ENCODE results near the gene CCR7. TPM values are rescaled to one million over a fixed set of nuclear protein-coding genes. Genes with fewer than 3 reads are reported as not detected.
"Not testable (repeated sequence)": the region's sequence is repeated elsewhere in the genome, so short reads cannot be mapped to it uniquely, and the experiment has no call there.

Gene CCR7
- total RNA-seq, 1 donor from 2014 or later, result not detected

DNA sequence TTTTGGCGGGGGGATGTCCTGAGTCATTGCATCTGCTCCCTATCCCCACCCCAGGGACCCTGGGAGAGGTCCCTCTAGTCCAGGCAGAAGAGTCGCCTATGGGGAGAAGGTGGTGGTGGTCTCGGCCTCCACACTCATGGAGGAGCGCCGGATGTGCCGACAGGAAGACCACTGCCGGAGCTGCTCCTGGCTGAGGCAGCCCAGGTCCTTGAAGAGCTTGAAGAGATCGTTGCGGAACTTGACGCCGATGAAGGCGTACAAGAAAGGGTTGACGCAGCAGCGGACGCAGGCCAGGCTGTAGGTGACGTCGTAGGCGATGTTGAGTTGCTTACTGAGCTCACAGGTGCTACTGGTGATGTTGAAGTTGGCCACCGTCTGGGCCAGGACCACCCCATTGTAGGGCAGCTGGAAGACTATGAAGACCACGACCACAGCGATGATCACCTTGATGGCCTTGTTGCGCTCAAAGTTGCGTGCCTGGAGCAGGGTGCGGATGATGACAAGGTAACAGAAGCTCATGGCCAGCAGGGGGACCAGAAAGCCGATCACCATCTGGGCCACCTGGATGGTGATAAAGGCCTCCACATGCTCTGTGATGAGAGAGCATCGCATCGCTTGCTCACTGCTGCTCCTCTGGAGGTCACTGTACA is 10.5 kb downstream of the CCR7 start:
- ATAC-seq (no peak), DNase-seq (ENCODE audit: missing footprints) (no peak)
- intact Hi-C loops (cut with DNase I), result loop anchor here (2.0 kb wide), 1 partner anchor 14 kb away; no protein-coding TSS in a partner anchor

DNA sequence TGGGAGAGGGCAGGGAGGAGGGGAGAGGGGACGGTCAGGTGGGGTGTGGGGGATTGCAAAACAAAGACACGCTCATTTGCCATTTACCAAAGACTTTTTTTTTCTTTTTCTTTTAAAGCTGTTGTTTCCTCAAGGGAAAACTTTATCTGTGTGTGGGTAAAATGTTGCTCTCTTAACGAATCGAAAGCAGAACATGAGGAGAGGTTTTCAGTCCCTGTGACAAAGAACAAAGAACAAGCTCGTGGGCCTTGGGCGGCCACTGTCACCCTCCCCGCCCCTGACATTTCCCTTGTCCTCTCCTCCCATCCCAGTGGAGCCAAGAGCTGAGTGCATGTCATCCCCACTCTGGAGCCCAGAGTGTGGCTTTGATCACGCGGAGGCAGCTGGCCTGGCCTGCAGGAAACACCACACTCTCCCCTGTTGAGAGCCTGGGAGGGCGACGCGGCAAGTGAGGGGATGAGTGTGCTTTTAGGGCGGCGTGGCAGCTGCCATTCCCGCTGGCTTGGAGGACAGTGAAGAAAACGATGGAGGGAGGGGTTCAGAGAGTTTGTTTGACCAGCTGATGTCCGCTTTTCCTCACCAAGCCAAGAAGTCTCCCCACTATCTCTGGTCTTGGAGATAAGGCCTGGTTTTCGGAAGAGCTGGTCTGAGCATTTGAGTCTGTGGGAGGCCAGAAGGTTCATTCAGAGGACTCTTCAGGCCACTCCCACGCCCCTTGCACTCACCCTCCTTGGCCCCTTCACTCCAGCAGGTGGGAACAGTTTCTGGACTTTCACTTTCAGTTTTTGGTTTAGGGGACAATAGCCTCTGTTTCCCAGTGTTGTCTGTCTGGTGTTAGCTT is 11.4 kb downstream of the CCR7 start:
- DNase-seq (ENCODE audit: missing footprints), result peak; percentile 89
- ATAC-seq, result peak; percentile 74
- intact Hi-C loops (cut with DNase I), result loop anchor here (2.0 kb wide), 1 partner anchor 13 kb away; no protein-coding TSS in a partner anchor

DNA sequence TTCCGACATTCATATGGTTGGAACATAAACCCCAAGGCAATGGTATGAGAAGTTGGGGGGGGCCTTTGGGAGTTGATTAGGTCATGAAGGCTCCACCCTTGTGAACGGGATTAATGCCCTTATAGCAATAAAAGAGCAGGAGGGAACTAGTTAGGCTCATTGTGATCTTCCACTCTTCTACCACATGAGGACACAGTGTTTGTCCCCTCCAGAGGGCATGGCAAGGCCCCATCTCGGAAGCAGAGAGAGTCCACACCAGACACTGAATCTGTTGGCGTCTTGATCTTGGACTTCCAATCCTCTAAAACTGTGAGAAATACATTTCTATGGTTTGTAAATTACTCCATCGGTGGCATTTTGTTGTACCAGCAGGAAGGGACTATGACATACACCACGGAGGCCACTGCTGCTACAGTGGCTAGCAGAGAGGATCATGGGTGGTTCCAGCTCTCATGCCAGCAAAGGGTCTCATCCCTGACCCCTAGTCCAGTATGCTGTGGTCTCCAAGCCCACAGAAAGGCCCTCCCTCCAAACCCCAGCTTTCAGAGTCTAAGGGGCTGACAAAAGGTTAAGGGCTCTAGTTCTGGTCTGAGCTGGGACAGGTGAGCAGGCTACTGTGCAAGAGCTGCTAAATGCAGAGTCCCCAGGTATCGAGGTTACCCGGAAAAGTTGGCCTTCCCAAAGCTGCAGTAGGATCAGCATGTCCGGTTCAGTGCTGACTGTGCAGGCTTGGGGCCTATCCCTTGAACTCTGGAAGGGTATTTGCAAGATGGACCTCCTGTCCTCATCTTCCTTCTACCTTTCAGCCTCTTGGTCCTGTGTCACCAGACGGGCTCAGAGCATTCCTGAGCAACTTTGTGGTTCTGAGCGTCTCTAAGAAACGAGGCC is 12.2 kb downstream of the CCR7 start:
- DNase-seq (ENCODE audit: missing footprints), result no peak
- no peak for ATAC-seq
- intact Hi-C loops (cut with DNase I), result no loop called here

DNA sequence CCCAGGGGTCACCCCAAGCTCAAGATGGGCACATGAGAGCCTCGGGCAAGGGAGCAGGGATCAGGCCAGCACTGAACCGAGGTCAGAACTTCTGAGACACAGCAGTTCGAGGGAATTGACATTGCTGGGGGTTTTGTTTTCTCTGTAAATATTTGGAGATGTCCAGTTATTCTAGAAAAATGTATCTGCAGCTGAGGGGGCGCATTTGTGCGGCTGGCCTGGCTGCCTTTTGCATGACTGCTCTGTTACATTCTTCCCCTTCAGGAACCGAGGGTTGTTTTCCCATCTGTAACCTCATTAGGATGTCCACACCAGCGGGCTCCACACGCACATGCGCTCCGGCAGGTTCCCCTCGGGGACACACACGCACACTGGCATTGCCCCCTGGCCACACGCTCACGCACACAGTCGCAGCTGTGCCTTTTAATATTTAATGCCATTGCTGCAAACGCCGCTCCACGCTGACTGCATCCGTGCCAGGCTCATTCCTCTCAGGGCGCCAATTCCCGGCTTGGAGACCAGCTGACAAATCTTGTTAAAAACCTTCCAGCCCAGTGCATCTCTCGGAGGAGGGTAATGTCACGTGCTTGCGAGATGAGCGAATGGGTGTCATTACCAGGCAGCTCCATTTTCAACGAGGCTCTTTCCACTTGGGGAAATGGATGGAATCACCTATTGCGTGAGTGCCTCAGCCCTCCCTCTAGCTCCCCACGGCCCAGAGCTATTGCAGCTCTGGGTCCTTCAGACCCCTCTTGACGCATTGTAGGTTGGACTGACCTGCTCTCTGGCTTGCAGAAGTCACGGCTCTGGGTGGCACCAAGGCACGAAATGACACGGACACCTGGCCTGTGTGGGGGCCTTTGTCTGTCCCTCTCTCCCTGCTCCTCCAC is 13.1 kb downstream of the CCR7 start:
- ATAC-seq, result peak; percentile 3

DNA sequence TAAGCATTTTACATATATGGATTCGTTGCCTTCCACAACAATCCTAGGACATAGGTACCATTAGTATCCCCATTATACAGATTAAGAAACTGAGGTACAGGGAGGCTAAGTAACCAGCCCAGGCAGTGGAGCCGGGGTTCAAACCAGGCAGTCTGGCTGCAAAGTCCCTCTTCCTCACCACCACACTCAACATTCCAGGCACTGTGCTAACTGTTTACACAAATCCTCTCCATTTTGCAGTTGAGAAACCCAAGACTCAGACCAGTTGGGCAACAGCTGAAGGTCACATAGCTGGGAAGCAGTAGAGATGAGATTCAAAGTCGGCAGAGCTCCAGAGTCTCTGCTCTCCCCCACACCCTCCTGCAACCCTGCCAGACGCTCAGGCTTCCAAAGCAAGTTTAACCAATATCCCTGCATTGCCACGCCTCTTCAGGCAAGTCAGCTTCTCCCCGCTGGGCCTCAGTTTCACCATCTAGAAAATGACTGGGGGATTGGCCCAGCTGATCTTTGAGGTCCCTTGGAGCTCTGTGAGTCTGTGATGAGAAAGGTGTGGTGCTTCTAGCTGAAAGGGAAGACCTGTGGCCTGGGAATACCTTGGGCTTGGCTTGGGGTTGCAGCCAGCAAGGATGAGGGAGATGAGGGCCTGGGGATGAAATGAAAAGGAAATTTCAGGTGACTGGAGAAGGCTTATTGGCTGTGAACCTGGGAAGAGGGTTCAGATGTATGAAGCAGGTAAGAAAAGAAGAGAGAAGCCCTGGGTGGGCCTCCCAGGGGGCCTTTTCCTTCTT is 14.0 kb downstream of the CCR7 start:
- peak; percentile 73 for ATAC-seq
- DNase-seq (ENCODE audit: missing footprints), result peak; percentile 84
- intact Hi-C loops (cut with DNase I), result no loop called here

More for the DNA sequence above, 13.1 kb downstream of the CCR7 start:
- no peak for DNase-seq (ENCODE audit: missing footprints)
- intact Hi-C loops (cut with DNase I), result no loop called here

DNA sequence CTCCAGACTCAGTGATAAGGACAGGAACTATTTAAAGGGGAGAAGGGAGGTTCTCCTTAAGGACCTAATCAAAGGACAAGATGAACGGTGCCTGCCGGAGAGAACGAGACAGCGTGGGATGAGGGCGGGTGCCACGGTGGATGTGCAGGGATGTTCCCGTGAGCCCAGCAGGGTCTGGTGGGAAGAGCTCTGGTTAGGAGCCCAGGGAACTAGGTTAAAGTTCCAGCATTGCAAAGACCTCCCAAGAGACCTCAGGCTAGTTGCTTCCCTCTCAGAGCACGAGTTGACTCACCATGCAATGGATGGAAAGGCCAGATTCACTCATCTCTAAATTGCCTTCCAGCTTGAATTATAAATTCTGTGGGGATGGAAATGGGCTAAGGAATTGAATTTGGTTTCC is 14.7 kb downstream of the CCR7 start:
- ATAC-seq (peak; percentile 52), DNase-seq (ENCODE audit: missing footprints) (no peak)
- intact Hi-C loops (cut with DNase I), result no loop called here

DNA sequence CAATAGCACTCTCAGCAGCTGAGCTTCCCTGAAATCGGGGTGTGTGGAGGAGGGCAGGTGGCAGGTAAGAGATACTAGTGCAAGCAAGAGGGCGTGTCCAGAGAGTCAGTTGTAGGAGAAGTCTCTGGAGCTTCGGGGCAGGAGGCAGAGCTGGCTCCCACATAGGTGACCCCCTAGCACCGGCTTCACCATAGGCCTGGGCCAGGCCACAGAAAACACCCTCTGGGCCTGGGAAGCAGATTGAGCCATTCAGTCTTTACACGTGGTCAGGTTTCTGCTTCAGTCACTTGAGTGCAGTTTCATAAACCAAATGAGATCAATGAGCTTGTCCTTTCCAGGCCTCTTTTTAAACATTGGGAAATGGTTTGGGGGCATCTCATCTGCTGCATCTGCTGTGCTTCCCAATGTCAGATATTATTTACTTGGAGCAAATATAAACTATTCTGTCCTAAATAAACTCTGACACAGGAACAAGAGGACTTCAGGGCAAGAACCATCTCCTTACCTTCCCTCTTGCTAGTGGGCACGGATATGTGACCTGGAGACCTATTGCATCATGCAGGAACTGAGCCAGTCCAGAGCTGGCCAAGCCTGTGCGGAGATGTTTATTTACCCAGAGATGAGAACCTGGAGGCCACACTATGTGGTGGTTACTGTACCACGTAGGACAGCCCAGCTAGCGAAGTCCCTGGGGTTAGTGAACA is 16.1 kb downstream of the CCR7 start:
- DNase-seq (ENCODE audit: missing footprints) (no peak), ATAC-seq (no peak)
- intact Hi-C loops (cut with DNase I), result no loop called here

DNA sequence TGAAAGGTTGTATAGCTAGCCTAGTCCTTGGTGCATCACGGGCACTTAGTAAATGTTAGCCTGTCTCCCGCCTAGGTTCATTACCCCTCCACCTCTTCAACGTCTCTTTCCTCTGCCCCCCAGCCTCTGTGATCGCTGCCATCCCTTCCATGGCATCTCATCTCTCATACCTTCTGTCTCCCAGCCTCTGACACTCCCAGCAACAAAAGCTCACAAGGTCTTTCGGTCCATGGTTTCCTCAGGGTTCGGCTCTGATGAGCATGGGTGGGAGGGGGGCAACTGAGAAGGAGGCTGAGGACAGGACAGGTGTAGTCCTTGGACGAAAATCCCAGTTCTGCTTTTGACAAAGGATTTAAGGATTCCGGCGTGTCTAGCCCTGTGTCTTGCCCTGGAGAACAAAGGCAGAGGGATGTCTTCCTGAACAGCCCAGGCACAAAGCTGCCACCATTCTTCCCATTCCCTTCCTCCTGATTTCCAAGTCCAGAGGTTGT is 16.7 kb downstream of the CCR7 start:
- DNase-seq (ENCODE audit: missing footprints), result no peak
- intact Hi-C loops (cut with DNase I), result no loop called here

DNA sequence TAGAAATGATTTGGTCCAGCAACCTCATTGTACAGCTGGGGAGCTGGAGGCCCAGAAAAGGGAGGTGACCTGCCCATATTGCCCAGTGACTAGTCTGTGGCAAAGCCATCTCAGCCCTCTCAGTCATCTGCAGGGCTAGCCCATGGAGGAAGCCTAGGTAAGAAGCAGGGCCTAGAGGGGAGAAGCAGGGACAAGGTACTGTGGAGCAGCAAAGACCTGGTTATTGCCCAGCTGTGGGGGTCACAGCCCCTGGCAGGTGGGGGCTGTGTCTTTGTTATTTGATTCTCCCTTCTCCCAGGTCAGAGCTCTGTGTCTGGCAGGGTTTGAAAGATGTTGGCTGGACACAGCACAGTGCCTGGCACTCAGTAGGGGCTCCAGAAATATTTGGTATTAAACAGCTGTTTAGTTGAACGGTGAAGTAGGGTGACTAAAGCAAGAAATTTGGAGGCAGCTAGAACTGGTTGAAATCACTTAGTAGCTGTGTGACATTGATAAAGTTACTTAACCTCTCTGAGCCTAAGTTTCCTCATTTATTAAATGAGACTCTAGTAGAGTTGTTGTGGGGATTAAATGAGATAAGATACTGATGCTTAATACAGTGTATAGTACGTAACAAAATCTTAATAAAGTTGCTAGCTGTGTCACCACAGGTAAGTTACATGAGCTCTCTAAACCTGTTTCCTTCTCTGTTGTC is 17.3 kb downstream of the CCR7 start:
- ATAC-seq, result no peak
- DNase-seq (ENCODE audit: missing footprints), result no peak
- intact Hi-C loops (cut with DNase I), result no loop called here

More for the DNA sequence above, 16.7 kb downstream of the CCR7 start:
- no peak for ATAC-seq

DNA sequence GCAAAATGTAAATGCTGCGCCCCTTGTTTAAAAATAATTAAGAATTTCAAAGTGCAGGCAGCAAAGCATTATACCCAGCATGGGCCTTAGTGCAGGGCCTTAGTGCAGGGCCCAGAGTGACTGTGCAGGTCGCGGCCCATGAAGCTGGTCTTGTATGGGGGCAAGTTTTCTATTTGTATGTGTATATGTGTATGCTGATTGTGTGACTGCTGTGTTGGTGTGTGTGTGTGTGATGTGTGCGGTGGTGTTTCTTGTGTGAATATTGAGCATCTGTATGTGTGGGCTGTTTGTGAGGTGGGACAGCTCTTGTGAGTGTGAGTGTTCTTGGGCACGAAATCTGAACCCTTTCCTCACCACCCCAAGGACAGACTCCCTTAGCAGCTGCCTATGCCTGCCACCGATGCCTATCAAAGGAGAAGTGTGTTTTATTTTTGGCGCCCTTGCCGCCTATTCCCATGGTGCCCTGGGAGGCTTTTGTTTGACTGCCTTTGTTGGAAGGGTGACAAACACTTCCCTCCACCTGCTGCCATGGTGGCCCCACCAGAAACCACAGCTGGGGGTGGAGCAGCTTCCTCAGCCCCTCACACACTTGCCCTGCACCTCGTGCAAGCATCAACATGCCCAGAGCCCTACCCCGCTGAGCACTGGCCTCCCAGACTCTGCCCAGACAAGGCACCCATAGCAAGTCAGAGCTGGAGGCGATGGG is 18.0 kb downstream of the CCR7 start:
- intact Hi-C loops (cut with DNase I), result no loop called here
- ATAC-seq (no peak), DNase-seq (ENCODE audit: missing footprints) (no peak)

DNA sequence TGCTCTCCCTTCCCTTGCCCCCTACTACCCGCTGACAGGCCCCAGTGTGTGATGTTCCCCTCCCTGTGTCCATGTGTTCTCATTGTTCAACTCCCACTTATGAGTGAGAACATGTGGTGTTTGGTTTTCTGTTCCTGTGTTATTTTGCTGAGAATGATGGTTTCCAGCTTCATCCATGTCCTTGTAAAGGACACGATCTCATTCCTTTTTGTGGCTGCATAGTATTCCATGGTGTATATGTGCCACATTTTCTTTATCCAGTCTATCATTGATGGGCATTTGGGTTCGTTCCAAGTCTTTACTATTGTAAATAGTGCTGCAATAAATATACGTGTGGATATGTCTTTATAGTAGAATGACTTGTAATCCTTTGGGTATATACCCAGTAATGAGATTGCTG is 18.8 kb downstream of the CCR7 start:
- intact Hi-C loops (cut with DNase I); DNase-seq (ENCODE audit: missing footprints); ATAC-seq: not testable (repeated sequence)

DNA sequence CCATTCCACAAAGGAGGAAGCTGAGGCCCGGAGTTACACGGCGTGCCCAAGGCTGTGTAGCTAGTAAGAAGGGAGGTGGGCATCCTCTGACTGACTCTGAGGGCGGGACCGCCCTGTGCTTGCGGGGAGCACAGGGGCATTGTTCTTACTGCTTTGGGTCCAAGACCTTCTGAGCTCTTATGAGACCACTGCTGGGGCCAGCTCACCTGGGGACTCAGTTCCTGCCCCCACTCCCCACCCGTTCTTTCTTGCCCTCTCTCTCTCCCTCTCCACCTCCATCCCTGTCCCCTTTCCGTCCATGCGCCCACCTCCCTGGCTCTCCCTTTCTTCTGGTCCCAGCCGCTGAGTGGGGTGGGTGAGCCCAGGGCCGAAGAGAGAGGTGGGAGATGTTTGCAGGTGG is 19.6 kb downstream of the CCR7 start:
- intact Hi-C loops (cut with DNase I), result no loop called here
- ATAC-seq (no peak), DNase-seq (ENCODE audit: missing footprints) (no peak)

DNA sequence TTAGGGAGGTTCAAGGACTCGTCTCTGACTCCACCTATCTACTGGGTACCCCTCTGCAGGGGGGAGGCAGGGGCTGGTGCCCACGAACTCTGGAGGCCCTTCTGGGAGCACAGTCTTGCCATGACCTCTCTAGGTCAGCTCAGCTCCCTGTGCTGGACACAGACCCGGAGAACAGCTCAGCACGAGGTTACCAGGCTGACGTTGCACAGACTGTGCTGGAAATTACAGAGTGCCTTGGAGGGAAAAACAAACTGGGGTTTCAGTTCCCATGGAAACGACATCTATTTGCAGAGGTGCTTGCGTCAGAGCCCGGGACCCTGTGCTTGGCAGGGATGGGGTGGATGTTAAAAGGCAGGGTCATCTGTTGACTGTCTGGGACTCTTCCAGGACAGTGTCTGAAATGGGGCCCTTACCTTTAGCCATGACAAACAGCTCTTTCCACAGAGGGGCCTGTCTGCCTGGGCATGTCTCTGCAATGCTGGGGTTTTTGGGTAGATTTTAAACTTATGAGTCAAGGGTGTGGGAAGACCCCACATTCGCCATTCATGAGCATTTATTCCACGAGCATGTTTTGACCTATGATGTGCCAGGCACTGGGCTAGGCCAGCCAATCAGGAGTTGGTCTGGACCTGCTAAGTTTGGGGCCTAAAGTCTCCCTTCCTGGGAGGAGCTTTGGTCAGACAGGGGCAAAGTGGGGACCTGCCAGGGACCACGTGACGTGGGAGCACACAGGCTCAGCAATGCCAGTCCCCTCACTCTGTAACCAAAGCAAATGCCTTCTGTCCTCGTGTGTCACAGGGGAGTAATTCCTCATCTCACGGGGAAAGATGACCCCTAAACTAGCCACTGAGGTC is 22.5 kb downstream of the CCR7 start:
- DNase-seq (ENCODE audit: missing footprints) (peak; percentile 90), ATAC-seq (peak; percentile 92)
- intact Hi-C loops (cut with DNase I), result no loop called here

DNA sequence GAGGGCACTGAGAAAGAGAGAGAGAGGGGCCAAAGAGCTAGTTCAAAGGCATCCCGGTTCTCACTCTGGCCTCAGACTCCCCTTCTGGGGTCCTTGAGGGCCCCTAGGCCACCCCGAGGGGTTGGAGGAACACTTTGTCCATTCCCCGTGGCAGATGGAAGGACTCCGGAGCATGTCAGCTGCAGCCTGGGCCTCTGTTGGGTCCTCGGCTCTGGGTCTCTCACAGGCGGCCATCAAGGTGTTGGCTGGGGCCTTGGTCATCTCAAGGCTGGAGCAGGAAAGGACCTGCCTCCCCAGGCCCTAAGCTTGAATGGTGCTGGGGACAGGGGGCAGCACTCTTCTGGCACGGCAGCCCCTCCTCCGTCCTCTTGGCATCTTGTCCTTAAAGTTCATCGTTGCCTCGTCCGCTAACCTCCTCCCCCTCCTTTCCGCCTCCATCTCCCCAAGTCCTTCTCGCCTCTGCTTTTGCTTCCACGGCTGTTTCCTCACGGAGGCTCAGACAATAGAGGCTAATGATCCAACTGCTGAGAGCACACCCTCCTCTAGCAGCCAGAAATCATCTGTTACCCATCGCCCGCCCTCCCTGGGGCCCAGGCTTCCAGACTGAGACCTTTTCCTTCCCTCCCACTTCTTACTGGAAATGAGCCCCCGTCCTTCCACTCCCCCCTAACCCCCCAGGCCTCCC is 23.3 kb downstream of the CCR7 start:
- ATAC-seq (peak; percentile 78), DNase-seq (ENCODE audit: missing footprints) (peak; percentile 92)
- intact Hi-C loops (cut with DNase I), result loop anchor here (2.0 kb wide), 1 partner anchor 13 kb away; no protein-coding TSS in a partner anchor
